WTC11 (cell line): ENCODE results near the gene TRIM40.

Experiments used
- FOXP1 ChIP-seq: sonication (generic); formaldehyde crosslinking; IDR thresholded peaks from 2 replicates; pipeline ENCODE4 v1.8.0; 2022; ENCODE audit warnings: missing genetic modification reagents, mild to moderate bottlenecking, moderate library complexity, borderline replicate concordance
- NR2C2 ChIP-seq: sonication (generic); formaldehyde crosslinking; IDR thresholded peaks from 2 replicates; pipeline ENCODE4 v1.8.0; 2022; ENCODE audit warnings: mild to moderate bottlenecking, missing genetic modification reagents
- RELA ChIP-seq: sonication (generic); formaldehyde crosslinking; IDR thresholded peaks from 2 replicates; pipeline ENCODE4 v1.8.1; 2022; ENCODE audit warnings: missing genetic modification reagents, mild to moderate bottlenecking, borderline replicate concordance
- SMAD4 ChIP-seq: sonication (generic); formaldehyde crosslinking; IDR thresholded peaks from 2 replicates; pipeline ENCODE4 v1.8.0; 2022; ENCODE audit warnings: mild to moderate bottlenecking, missing genetic modification reagents
- SP1 ChIP-seq: sonication (generic); formaldehyde crosslinking; conservative IDR thresholded peaks from 2 replicates; pipeline ENCODE4 v1.8.1; 2022; ENCODE audit warnings: missing genetic modification reagents
- ZNF138 ChIP-seq: sonication (generic); formaldehyde crosslinking; conservative IDR thresholded peaks from 2 replicates; pipeline ENCODE4 v1.8.1; 2022; ENCODE audit warnings: mild to moderate bottlenecking, moderate library complexity, missing genetic modification reagents
- TF ChIP-seq, protein P1 (sequence below): fragments of 200-600 bp; IDR thresholded peaks from 2 replicates; pipeline ENCODE4 v1.8.0; 2022; ENCODE audit warnings: antibody characterized with exemption
- TF ChIP-seq, protein P2 (sequence below): sonication (generic); formaldehyde crosslinking; IDR thresholded peaks from 2 replicates; pipeline ENCODE4 v1.8.1; 2022; ENCODE audit warnings: low read depth, missing genetic modification reagents, borderline replicate concordance
- TF ChIP-seq, protein P3 (sequence below): sonication (generic); formaldehyde crosslinking; IDR thresholded peaks from 2 replicates; pipeline ENCODE4 v1.8.1; 2023; ENCODE audit warnings: mild to moderate bottlenecking, missing genetic modification reagents, moderate library complexity
- TF ChIP-seq, protein P4 (sequence below): sonication (generic); formaldehyde crosslinking; IDR thresholded peaks from 2 replicates; pipeline ENCODE4 v1.8.1; 2023; ENCODE audit warnings: mild to moderate bottlenecking, missing genetic modification reagents
- TF ChIP-seq, protein P5 (sequence below): sonication (generic); formaldehyde crosslinking; IDR thresholded peaks from 2 replicates; pipeline ENCODE4 v1.8.1; 2022; ENCODE audit warnings: missing genetic modification reagents, borderline replicate concordance
- TF ChIP-seq, protein P6 (sequence below): sonication (generic); formaldehyde crosslinking; IDR thresholded peaks from 2 replicates; pipeline ENCODE4 v1.8.0; 2023; ENCODE audit warnings: missing genetic modification reagents
- TF ChIP-seq, protein P7 (sequence below): sonication (generic); formaldehyde crosslinking; IDR thresholded peaks from 2 replicates; pipeline ENCODE4 v1.8.1; 2023; ENCODE audit warnings: mild to moderate bottlenecking, missing genetic modification reagents, moderate library complexity

DNA sequence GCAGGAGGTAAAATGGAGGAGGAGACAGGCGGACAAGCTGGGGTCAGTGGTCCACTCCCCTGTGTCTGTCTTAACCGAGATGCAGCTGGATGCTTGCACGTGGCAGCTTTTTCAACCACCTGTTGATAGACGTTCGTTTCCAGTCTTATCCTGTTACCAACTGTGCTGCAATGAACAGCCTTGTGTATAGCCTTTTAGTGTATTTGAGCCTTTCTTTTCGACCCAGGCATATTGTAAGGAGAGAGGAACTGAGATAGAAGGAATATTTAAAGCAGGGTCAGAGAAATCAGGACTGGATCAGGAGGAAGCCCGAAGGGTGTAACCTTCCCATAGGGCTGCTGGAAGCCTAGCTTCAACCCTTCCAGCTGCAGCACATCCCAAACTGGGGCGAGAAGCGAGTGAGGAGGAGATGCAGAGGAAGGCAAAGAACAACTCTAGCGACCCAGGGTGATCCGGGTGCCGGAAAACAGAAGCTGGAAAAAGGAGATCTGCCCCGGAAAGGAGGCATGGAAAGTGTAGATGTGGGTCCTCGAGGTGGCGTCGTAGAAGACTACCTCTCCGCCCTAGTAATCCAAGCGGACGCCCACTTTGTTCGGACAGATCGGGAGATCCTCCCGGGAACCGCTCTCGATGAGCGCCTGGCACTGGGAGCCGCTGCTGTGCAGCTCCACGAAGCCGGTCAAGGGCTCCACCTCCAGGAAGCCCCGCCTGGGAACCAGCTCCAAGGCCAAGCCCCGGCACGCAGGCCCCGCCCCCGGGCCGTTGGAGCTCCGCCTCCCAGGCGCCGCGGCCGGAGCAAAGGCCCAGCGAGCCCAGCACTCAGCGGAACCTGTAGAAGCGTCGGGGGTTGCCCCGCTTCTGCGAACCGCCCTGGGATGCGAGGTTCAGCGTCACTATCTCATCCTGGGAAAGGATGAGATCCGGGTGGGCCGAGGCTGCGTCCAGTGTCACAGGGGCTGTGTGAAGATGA lies 34.2 kb upstream of the TRIM40 start:
- no peak for TF ChIP-seq FOXP1 (CRISPR knock-in tag)
- no peak for TF ChIP-seq SMAD4 (CRISPR knock-in tag)
- TF ChIP-seq, protein P1, sequence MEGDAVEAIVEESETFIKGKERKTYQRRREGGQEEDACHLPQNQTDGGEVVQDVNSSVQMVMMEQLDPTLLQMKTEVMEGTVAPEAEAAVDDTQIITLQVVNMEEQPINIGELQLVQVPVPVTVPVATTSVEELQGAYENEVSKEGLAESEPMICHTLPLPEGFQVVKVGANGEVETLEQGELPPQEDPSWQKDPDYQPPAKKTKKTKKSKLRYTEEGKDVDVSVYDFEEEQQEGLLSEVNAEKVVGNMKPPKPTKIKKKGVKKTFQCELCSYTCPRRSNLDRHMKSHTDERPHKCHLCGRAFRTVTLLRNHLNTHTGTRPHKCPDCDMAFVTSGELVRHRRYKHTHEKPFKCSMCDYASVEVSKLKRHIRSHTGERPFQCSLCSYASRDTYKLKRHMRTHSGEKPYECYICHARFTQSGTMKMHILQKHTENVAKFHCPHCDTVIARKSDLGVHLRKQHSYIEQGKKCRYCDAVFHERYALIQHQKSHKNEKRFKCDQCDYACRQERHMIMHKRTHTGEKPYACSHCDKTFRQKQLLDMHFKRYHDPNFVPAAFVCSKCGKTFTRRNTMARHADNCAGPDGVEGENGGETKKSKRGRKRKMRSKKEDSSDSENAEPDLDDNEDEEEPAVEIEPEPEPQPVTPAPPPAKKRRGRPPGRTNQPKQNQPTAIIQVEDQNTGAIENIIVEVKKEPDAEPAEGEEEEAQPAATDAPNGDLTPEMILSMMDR = no peak
- TF ChIP-seq, protein P2, sequence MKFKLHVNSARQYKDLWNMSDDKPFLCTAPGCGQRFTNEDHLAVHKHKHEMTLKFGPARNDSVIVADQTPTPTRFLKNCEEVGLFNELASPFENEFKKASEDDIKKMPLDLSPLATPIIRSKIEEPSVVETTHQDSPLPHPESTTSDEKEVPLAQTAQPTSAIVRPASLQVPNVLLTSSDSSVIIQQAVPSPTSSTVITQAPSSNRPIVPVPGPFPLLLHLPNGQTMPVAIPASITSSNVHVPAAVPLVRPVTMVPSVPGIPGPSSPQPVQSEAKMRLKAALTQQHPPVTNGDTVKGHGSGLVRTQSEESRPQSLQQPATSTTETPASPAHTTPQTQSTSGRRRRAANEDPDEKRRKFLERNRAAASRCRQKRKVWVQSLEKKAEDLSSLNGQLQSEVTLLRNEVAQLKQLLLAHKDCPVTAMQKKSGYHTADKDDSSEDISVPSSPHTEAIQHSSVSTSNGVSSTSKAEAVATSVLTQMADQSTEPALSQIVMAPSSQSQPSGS (CRISPR knock-in tag) = no peak
- TF ChIP-seq, protein P3, sequence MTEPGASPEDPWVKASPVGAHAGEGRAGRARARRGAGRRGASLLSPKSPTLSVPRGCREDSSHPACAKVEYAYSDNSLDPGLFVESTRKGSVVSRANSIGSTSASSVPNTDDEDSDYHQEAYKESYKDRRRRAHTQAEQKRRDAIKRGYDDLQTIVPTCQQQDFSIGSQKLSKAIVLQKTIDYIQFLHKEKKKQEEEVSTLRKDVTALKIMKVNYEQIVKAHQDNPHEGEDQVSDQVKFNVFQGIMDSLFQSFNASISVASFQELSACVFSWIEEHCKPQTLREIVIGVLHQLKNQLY (CRISPR knock-in tag) = no peak
- no peak for TF ChIP-seq SP1 (CRISPR knock-in tag)
- TF ChIP-seq, protein P4, sequence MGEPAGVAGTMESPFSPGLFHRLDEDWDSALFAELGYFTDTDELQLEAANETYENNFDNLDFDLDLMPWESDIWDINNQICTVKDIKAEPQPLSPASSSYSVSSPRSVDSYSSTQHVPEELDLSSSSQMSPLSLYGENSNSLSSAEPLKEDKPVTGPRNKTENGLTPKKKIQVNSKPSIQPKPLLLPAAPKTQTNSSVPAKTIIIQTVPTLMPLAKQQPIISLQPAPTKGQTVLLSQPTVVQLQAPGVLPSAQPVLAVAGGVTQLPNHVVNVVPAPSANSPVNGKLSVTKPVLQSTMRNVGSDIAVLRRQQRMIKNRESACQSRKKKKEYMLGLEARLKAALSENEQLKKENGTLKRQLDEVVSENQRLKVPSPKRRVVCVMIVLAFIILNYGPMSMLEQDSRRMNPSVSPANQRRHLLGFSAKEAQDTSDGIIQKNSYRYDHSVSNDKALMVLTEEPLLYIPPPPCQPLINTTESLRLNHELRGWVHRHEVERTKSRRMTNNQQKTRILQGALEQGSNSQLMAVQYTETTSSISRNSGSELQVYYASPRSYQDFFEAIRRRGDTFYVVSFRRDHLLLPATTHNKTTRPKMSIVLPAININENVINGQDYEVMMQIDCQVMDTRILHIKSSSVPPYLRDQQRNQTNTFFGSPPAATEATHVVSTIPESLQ (CRISPR knock-in tag) = no peak
- TF ChIP-seq, protein P5, sequence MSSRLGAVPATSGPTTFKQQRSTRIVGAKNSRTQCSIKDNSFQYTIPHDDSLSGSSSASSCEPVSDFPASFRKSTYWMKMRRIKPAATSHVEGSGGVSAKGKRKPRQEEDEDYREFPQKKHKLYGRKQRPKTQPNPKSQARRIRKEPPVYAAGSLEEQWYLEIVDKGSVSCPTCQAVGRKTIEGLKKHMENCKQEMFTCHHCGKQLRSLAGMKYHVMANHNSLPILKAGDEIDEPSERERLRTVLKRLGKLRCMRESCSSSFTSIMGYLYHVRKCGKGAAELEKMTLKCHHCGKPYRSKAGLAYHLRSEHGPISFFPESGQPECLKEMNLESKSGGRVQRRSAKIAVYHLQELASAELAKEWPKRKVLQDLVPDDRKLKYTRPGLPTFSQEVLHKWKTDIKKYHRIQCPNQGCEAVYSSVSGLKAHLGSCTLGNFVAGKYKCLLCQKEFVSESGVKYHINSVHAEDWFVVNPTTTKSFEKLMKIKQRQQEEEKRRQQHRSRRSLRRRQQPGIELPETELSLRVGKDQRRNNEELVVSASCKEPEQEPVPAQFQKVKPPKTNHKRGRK (CRISPR knock-in tag) = no peak
- no peak for TF ChIP-seq ZNF138 (CRISPR knock-in tag)
- no peak for TF ChIP-seq NR2C2
- TF ChIP-seq RELA (CRISPR knock-in tag) = peak; percentile 64; the same call in 1 of the 2 replicates
- TF ChIP-seq, protein P6, sequence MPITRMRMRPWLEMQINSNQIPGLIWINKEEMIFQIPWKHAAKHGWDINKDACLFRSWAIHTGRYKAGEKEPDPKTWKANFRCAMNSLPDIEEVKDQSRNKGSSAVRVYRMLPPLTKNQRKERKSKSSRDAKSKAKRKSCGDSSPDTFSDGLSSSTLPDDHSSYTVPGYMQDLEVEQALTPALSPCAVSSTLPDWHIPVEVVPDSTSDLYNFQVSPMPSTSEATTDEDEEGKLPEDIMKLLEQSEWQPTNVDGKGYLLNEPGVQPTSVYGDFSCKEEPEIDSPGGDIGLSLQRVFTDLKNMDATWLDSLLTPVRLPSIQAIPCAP (CRISPR knock-in tag) = no peak
- TF ChIP-seq, protein P7, sequence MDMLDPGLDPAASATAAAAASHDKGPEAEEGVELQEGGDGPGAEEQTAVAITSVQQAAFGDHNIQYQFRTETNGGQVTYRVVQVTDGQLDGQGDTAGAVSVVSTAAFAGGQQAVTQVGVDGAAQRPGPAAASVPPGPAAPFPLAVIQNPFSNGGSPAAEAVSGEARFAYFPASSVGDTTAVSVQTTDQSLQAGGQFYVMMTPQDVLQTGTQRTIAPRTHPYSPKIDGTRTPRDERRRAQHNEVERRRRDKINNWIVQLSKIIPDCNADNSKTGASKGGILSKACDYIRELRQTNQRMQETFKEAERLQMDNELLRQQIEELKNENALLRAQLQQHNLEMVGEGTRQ (CRISPR knock-in tag) = no peak
